Activated naive CD4-positive, alpha-beta T cell treated with anti-CD3 and anti-CD28 coated beads for 36 hours (primary cell): ENCODE results near the gene PRR11. TPM values are rescaled to one million over a fixed set of nuclear protein-coding genes. Genes with fewer than 3 reads are reported as not detected.

Source experiments
- CTCF ChIA-PET: fragments of 350-600 bp; sonication (Branson Sonifier 250); formaldehyde crosslinking; loops from one replicate; lab custom pipeline; 2021; ENCODE audit warnings: antibody characterized with exemption; lab: Charles Lee
- DNase-seq: peaks from one replicate; pipeline ENCODE4 v3.0.0-alpha.2; 2020
- H3K27ac Mint-ChIP-seq: one replicate; pipeline ENCODE4 v1.8.0; 2021; ENCODE audit warnings: mild to moderate bottlenecking, mixed read lengths
- H3K27me3 Mint-ChIP-seq: one replicate; pipeline ENCODE4 v1.8.0; 2021; ENCODE audit warnings: low read depth, mixed read lengths
- H3K36me3 Mint-ChIP-seq: one replicate; pipeline ENCODE4 v1.8.0; 2021; ENCODE audit warnings: low read depth, mixed read lengths
- H3K4me1 Mint-ChIP-seq: one replicate; pipeline ENCODE4 v1.8.0; 2021; ENCODE audit warnings: low read depth, mixed read lengths
- H3K4me3 Mint-ChIP-seq: one replicate; pipeline ENCODE4 v1.8.0; 2021; ENCODE audit warnings: mild to moderate bottlenecking, moderate library complexity, mixed read lengths
- H3K9me3 Mint-ChIP-seq: one replicate; pipeline ENCODE4 v1.8.0; 2021; ENCODE audit warnings: mixed read lengths
- intact Hi-C: fragments of 100-400 bp; cut with micrococcal nuclease; formaldehyde crosslinking; loops from one replicate; pipeline ENCODE4 v1.15.1; 2023
- total RNA-seq, 2 experiments: library from RNA; stranded (reverse); gene quantifications; one replicate each; pipeline ENCODE4 v1.2.3, GENCODE V29; 2021

The PRR11 gene
- total RNA-seq, result 10 to 100 TPM; 77.4 to 82.1 TPM

GRCh38 chr17:59155439-59156177 lies at the start of gene PRR11:
PRR11 (plus strand) TSS chr17:59155746; CDS start chr17:59169753, 14,007 bp downstream.
- Mint-ChIP-seq H3K36me3 (peaks cover 10% of the 10 kb centered on the region), H3K27me3 (no peaks in the 10 kb centered on the region), H3K9me3 (no peaks in the 10 kb centered on the region), H3K4me3 (no peak within 1 kb of the TSS), H3K27ac (no peak within 1 kb of the TSS), H3K4me1 (peaks cover 25% of the 10 kb centered on the region)
- intact Hi-C loops, result loop anchor here (1.0 to 5.0 kb wide), 16 partner anchors 49 to 1522 kb away; partner anchors contain the start of genes APPBP2, BCAS3, CLTC and DHX40
- peak; percentile 97 for DNase-seq
- CTCF ChIA-PET, result interaction anchor here (0.5 to 0.9 kb wide), 3 partner anchors 10 to 49 kb away, joined by 3 read pairs; partner anchors contain the start of gene TRIM37

GRCh38 chr17:59105852-59106462 lies 49.6 kb upstream of the PRR11 start:
- Mint-ChIP-seq H3K4me3 (peak overlapping the region; percentile 96), H3K36me3 (peaks cover 23% of the 10 kb centered on the region), H3K9me3 (no peaks in the 10 kb centered on the region), H3K27me3 (no peaks in the 10 kb centered on the region), H3K27ac (peak overlapping the region; percentile 86), H3K4me1 (peaks cover 50% of the 10 kb centered on the region)
- DNase-seq, result peak; percentile 71
- CTCF ChIA-PET, result interaction anchor here (1.7 kb wide), 1 partner anchor 50 kb away, joined by 3 read pairs; the partner anchor contains the start of gene PRR11
- intact Hi-C loops, result loop anchor here (1.0 to 5.0 kb wide), 10 partner anchors 49 to 769 kb away; partner anchors contain the start of genes GDPD1, PRR11, RAD51C and SKA2

- CTCF ChIA-PET, result interaction anchor here (1.7 kb wide), 1 partner anchor 49 kb away, joined by 3 read pairs; the partner anchor contains the start of gene PRR11
- peak; percentile 99 for DNase-seq
- Mint-ChIP-seq H3K27ac (peak within 1 kb of the TSS; percentile 89), H3K9me3 (no peaks in the 10 kb centered on the region), H3K4me3 (peak within 1 kb of the TSS; percentile 96), H3K27me3 (no peaks in the 10 kb centered on the region), H3K4me1 (peaks cover 54% of the 10 kb centered on the region), H3K36me3 (peaks cover 23% of the 10 kb centered on the region)
- intact Hi-C loops, result loop anchor here (1.0 to 5.0 kb wide), 11 partner anchors 49 to 769 kb away; partner anchors contain the start of genes CLTC, GDPD1, PRR11 and RAD51C
These were observed 48.9 kb upstream of the PRR11 start, which contains the start of gene TRIM37 for GRCh38 chr17:59106463-59107305. TRIM37 (minus strand) TSS chr17:59106880; CDS start chr17:59106461, 419 bp downstream.

GRCh38 chr17:59107306-59107670 lies 48.3 kb upstream of the PRR11 start:
- intact Hi-C loops, result loop anchor here (1.0 to 5.0 kb wide), 6 partner anchors 115 to 770 kb away; partner anchors contain the start of genes CLTC, GDPD1, RAD51C and TEX14
- Mint-ChIP-seq H3K27ac (peak overlapping the region; percentile 89), H3K36me3 (peaks cover 18% of the 10 kb centered on the region), H3K9me3 (no peaks in the 10 kb centered on the region), H3K4me1 (peaks cover 50% of the 10 kb centered on the region), H3K27me3 (no peaks in the 10 kb centered on the region), H3K4me3 (peak overlapping the region; percentile 96)
- DNase-seq, result no peak
- CTCF ChIA-PET, result interaction anchor here (1.7 kb wide), 1 partner anchor 48 kb away, joined by 3 read pairs; the partner anchor contains the start of gene PRR11

- Mint-ChIP-seq H3K27me3 (no peaks in the 10 kb centered on the region), H3K27ac (no peak overlapping the region)
These were observed 47.0 kb upstream of the PRR11 start for GRCh38 chr17:59108400-59109102.

GRCh38 chr17:59110973-59111372 lies 44.6 kb upstream of the PRR11 start:
- Mint-ChIP-seq H3K4me3 (no peak overlapping the region), H3K4me1 (peaks cover 22% of the 10 kb centered on the region), H3K36me3 (peaks cover 16% of the 10 kb centered on the region), H3K27me3 (no peaks in the 10 kb centered on the region), H3K27ac (no peak overlapping the region), H3K9me3 (no peaks in the 10 kb centered on the region)
- intact Hi-C loops, result no loop called here
- CTCF ChIA-PET, result no interaction called here
- DNase-seq, result no peak

More at GRCh38 chr17:59108400-59109102, 47.0 kb upstream of the PRR11 start:
- H3K4me3 Mint-ChIP-seq, result peak overlapping the region; percentile 96
- DNase-seq, result no peak
- peaks cover 18% of the 10 kb centered on the region for H3K36me3 Mint-ChIP-seq
- intact Hi-C loops, result loop anchor here (5.0 kb wide), 4 partner anchors 114 to 771 kb away; partner anchors contain the start of genes GDPD1, RAD51C and TEX14
- CTCF ChIA-PET, result interaction anchor here (0.6 kb wide), 1 partner anchor 47 kb away, joined by 3 read pairs; the partner anchor contains the start of gene SKA2
- H3K4me1 Mint-ChIP-seq, result peaks cover 45% of the 10 kb centered on the region
- H3K9me3 Mint-ChIP-seq, result no peaks in the 10 kb centered on the region

- Mint-ChIP-seq H3K27me3 (no peaks in the 10 kb centered on the region), H3K27ac (no peak overlapping the region), H3K36me3 (peaks cover 16% of the 10 kb centered on the region), H3K9me3 (no peaks in the 10 kb centered on the region), H3K4me3 (no peak overlapping the region), H3K4me1 (peaks cover 22% of the 10 kb centered on the region)
- CTCF ChIA-PET, result no interaction called here
- DNase-seq, result no peak
- intact Hi-C loops, result no loop called here
These were observed 44.0 kb upstream of the PRR11 start for GRCh38 chr17:59111539-59111938.

- CTCF ChIA-PET, result no interaction called here
- H3K4me3 Mint-ChIP-seq, result no peak overlapping the region
- no peaks in the 10 kb centered on the region for H3K9me3 Mint-ChIP-seq
- H3K27me3 Mint-ChIP-seq, result no peaks in the 10 kb centered on the region
- no peak overlapping the region for H3K27ac Mint-ChIP-seq
- intact Hi-C loops, result no loop called here
- H3K36me3 Mint-ChIP-seq, result peaks cover 17% of the 10 kb centered on the region
- peaks cover 5% of the 10 kb centered on the region for H3K4me1 Mint-ChIP-seq
- DNase-seq, result no peak
These were observed 40.1 kb upstream of the PRR11 start for GRCh38 chr17:59115474-59115873.

GRCh38 chr17:59121901-59122480 lies 33.6 kb upstream of the PRR11 start:
- no peak overlapping the region for H3K27ac Mint-ChIP-seq
- peaks cover 3% of the 10 kb centered on the region for H3K4me1 Mint-ChIP-seq
- DNase-seq, result no peak
- no peaks in the 10 kb centered on the region for H3K27me3 Mint-ChIP-seq
- no peak overlapping the region for H3K4me3 Mint-ChIP-seq
- H3K36me3 Mint-ChIP-seq, result peaks cover 14% of the 10 kb centered on the region
- intact Hi-C loops, result no loop called here
- no peaks in the 10 kb centered on the region for H3K9me3 Mint-ChIP-seq
- CTCF ChIA-PET, result no interaction called here

- Mint-ChIP-seq H3K36me3 (peaks cover 14% of the 10 kb centered on the region), H3K4me3 (no peak overlapping the region), H3K4me1 (peaks cover 4% of the 10 kb centered on the region), H3K27ac (no peak overlapping the region), H3K9me3 (no peaks in the 10 kb centered on the region), H3K27me3 (no peaks in the 10 kb centered on the region)
- CTCF ChIA-PET, result no interaction called here
- no peak for DNase-seq
- intact Hi-C loops, result no loop called here
These were observed 30.9 kb upstream of the PRR11 start for GRCh38 chr17:59124665-59125064.
